HL-60 (cell line): ENCODE measurements around the gene KMT2A.
A peak's percentile ranks its signal among the peaks of the same experiment; 100 is the strongest.

Experiments used
- CTCF ChIP-seq: IDR thresholded peaks from one replicate; pipeline ENCODE4 v1.5.1; 2011; ENCODE audit warnings: low read length, control low read depth, inconsistent platforms; ENCODE audit not compliant: insufficient read depth
- GABPA ChIP-seq: IDR thresholded peaks from 2 replicates; pipeline ENCODE4 v1.6.1; 2012; ENCODE audit warnings: low read depth
- POLR2AphosphoS5 ChIP-seq: IDR thresholded peaks from 2 replicates; pipeline ENCODE4 v1.6.1; 2012; ENCODE audit warnings: low read depth
- SPI1 ChIP-seq: IDR thresholded peaks from 2 replicates; pipeline ENCODE4 v1.6.1; 2012; ENCODE audit warnings: low read depth, mild to moderate bottlenecking, borderline replicate concordance

GRCh38 chr11:118435893-118436624 is at the start of gene KMT2A:
- TF ChIP-seq POLR2AphosphoS5 = peak; percentile 40; the same call in 1 of the 2 replicates
- no peak for TF ChIP-seq CTCF
- TF ChIP-seq SPI1 = peak; percentile 46; the same call in 1 of the 2 replicates
- TF ChIP-seq GABPA = peak; percentile 37
